T47D (cell line): ENCODE data around the gene MAML3.

Experiments
- DNase-seq, 2 experiments: peaks; one replicate each; pipeline versions ENCODE4 v3.0.0 to v3.0.0-alpha.2; 2011 to 2012; ENCODE audit warnings: low read depth in 1 of 2, low spot score in 1 of 2
- JUND ChIP-seq: IDR thresholded peaks from 2 replicates; pipeline ENCODE4 v1.6.1; 2012; ENCODE audit warnings: low read depth
- in situ Hi-C: cut with HindIII; loops from 2 replicates; pipeline ENCODE4 v1.10.0; 2016; ENCODE audit warnings: low sequenced_read_pairs, low pct_unique_long_range_greater_than_20kb

The MAML3 gene

GRCh38 chr4:140112576-140112975 lies 41.4 kb downstream of the MAML3 start:
- no peak for TF ChIP-seq JUND
- in situ Hi-C loops, result no loop called here
- no peak for DNase-seq

GRCh38 chr4:140111256-140111655 lies 42.7 kb downstream of the MAML3 start:
- in situ Hi-C loops, result no loop called here
- no peak for DNase-seq
- TF ChIP-seq JUND, result no peak

DNA sequence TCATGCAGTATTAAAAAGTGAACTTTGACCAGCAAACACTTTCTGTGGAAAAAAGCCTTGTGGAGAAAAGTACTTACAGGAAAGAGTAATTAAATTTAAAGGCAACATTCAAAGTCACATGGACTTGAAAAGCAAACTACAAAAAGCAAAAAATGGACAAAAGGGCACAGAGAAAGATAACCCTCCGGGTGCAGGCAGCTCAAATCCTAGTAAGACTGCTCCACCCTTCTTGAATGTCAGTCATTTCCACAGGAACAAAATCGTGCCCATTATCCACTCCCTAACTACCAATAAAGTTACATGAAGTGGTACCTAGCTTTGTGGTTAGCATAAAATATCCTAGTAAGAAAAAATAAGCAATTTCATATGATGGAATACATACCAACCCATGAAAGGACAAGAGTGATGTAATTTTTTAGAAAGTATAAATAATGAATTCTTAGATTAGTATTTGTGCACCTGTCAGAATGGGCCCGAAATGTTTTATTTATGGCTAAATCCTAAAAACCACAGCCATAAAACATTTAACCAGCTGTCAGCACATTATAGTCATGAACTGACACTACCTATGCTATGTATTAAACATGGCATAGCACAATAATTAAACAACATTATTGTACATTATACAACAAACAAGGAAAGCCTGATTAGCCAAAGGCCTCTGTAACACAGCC lies 43.3 kb downstream of the MAML3 start:
- DNase-seq, result no peak
- in situ Hi-C loops, result no loop called here
- no peak for TF ChIP-seq JUND

GRCh38 chr4:140109737-140110136 lies 44.2 kb downstream of the MAML3 start:
- in situ Hi-C loops, result no loop called here
- DNase-seq, result no peak

DNA sequence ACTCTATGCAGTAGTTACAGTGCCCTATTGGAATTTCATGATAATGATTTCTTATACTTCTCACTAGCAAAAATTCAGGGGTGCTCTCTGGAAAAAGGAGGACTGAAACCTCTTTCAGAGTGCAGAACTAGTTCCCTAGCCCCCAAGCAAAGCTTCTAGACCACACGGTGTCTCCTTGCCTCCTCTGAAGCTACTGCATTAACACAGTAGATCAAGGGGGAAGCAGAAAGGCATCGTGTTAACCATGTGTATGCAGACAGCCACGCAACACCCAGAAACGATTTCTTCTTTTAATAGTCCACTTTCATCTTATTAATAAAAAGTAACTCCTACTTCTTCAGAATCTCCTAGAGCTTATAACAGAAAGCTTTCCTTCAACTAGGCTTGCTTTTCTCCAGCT lies 44.7 kb downstream of the MAML3 start:
- DNase-seq, result no peak
- in situ Hi-C loops, result no loop called here
- no peak for TF ChIP-seq JUND

More at GRCh38 chr4:140109737-140110136, 44.2 kb downstream of the MAML3 start:
- TF ChIP-seq JUND, result no peak

- DNase-seq, result no peak
- in situ Hi-C loops, result no loop called here
- no peak for TF ChIP-seq JUND
Measured at GRCh38 chr4:140108713-140109230, 45.2 kb downstream of the MAML3 start.

DNA sequence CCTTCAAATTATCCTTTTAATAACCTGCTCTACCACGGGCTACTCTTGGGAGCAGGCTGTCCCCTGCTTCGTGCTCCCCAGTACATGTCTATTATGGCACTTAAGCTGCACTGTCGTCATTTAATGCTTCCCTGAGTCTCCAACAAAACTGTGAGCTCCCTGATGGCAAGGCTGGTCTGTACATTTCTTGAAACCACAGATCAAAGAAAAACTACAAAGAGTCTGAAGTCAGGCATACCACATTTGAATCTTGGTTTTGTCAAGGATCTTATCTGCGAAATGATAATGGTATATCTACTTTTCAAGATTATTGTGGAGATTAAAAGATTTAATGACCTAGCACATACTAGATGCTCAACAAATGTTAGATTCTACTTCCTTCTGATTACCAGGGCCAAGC lies 45.7 kb downstream of the MAML3 start:
- in situ Hi-C loops, result no loop called here
- no peak for DNase-seq
- TF ChIP-seq JUND, result no peak

- in situ Hi-C loops, result no loop called here
- no peak for TF ChIP-seq JUND
- DNase-seq, result no peak
Measured at GRCh38 chr4:140106289-140106844, 47.6 kb downstream of the MAML3 start.

- DNase-seq, result no peak
- no peak for TF ChIP-seq JUND
- in situ Hi-C loops, result no loop called here
Measured at GRCh38 chr4:140105436-140105835, 48.5 kb downstream of the MAML3 start.

DNA sequence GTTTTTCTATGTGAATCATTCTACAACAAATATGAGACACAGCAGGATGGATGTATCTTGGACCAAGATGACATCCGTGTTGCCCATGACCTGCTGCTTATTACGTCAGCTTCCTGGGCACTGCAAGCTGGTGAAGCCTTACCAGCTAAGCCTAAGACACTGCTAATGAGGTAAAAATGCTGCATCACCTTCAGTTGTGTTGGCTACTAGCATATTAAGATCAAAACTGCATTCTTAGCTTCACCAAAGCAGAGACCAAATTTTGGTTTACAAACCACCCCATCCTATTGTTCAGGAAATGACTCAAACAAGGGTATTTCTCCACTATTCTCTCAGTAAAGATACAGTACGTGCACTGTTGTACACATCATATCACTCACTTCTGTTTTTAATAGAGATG lies 50.3 kb downstream of the MAML3 start:
- in situ Hi-C loops, result no loop called here
- no peak for DNase-seq
- TF ChIP-seq JUND, result no peak

DNA sequence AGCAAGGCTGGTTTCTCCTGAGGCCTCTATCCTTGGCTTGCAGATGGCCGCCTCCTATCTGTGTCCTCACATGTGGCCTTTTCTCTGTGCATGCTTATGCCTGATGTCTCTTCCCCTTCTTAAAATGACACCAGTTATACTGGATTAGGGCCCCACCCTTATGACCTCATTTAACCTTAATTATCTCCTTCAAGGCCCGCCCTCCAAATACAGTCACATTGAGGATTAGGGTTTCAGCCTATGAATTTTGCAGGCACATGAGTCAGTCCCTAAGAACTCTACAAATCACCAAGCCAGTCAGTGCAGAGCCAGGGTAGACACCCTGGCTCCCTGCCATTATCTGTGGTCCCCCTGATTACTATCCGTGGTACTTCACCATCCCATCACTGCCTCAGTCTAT lies 51.6 kb downstream of the MAML3 start:
- in situ Hi-C loops, result no loop called here
- no peak for TF ChIP-seq JUND
- no peak for DNase-seq

DNA sequence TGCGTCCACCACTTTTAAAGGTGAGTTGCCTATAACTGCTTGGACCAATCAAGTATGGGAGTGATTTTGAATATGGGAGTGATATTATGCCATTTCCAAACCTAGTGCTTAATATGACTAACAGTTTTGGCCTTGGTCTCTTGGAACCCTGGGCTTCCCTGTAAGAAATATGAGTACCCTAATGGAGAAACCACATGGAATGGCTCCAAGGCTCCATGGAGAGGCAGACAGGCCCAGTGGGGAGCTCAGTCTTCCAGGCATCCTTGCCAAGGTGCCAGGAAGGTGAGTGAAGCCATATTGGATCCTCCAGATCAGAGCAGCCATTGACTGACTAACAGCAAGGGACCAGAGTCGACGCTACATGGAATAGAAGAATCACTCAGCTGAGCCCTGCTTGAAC lies 53.2 kb downstream of the MAML3 start:
- DNase-seq, result no peak
- in situ Hi-C loops, result no loop called here
- no peak for TF ChIP-seq JUND

DNA sequence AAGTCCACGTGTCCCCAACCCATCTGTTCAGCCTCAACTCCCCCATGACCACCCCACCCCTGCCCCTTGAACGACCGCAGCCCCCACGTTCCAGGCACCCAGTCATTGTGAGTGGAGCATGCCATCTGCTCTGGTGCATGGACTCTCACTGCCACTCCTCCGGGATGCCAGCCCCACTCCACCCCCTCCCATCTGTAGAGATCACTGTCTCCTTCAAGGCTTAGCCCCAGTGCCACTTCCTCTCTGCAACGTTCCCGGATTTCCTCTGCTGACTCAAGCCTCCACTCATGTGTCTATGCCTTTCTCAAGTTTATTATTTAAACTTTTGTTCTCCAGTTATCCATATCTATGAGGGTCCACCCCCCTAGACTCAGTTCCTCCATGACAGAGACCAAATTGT lies 54.0 kb downstream of the MAML3 start:
- in situ Hi-C loops, result no loop called here
- no peak for TF ChIP-seq JUND
- DNase-seq, result no peak
